Upper lobe of right lung (tissue), 1 donor: ENCODE measurements around the gene C1QTNF9. TPM values are rescaled to one million over a fixed set of nuclear protein-coding genes. Genes with fewer than 3 reads are reported as not detected.
"Not testable (repeated sequence)": the region's sequence is repeated elsewhere in the genome, so short reads cannot be mapped to it uniquely, and the experiment has no call there.

Source experiments
- ATAC-seq: fragments of 200-7000 bp; cut with Tn5 transposase; one replicate; pipeline ENCODE4 v1.9.1; 2020; ENCODE audit warnings: mild to moderate bottlenecking, moderate library complexity
- DNase-seq: peaks from one replicate; pipeline ENCODE4 v3.0.0-alpha.2; 2020
- H3K27ac ChIP-seq: fragments of 200-600 bp; one replicate; pipeline ENCODE4 v1.8.0; 2022
- H3K27me3 ChIP-seq: fragments of 200-600 bp; one replicate; pipeline ENCODE4 v1.8.0; 2022; ENCODE audit warnings: mild to moderate bottlenecking
- H3K36me3 ChIP-seq: fragments of 200-600 bp; one replicate; pipeline ENCODE4 v1.8.0; 2022
- H3K4me1 ChIP-seq: fragments of 200-600 bp; one replicate; pipeline ENCODE4 v1.8.0; 2022
- H3K4me3 ChIP-seq: fragments of 200-600 bp; one replicate; pipeline ENCODE4 v1.8.0; 2022; ENCODE audit warnings: mild to moderate bottlenecking
- H3K9me3 ChIP-seq: fragments of 200-600 bp; one replicate; pipeline ENCODE4 v1.8.0; 2022
- CTCF ChIP-seq: fragments of 200-600 bp; IDR thresholded peaks from one replicate; pipeline ENCODE4 v1.8.0; 2022; ENCODE audit warnings: antibody characterized with exemption
- intact Hi-C: fragments of 100-400 bp; cut with DNase I; formaldehyde crosslinking; loops from one replicate; pipeline ENCODE4 v1.11.0; 2022
- total RNA-seq: library from RNA; stranded (reverse); fragmentation: NEBNext Ultra II Directional; extraction: Animal tissue kit (Norgen Biotek cat#: 25700); gene quantifications from one replicate; pipeline ENCODE4 v1.2.1, GENCODE V29; 2021
- donor health status: DM: no; HTN: yes; CAD: no; lungs with severe emphysema.

Gene C1QTNF9
- total RNA-seq, 1 donor from 2014 or later, result not detected

GRCh38 chr13:24323739-24324075 lies 14.3 kb downstream of the C1QTNF9 start:
- no peak overlapping the region for H3K27ac ChIP-seq
- intact Hi-C loops, result no loop called here
- no peak for TF ChIP-seq CTCF
- DNase-seq, result no peak
- no peak overlapping the region for H3K4me3 ChIP-seq
- H3K4me1 ChIP-seq, result no peaks in the 10 kb centered on the region
- H3K36me3 ChIP-seq, result no peaks in the 10 kb centered on the region
- no peak for ATAC-seq
- peaks cover 8% of the 10 kb centered on the region for H3K27me3 ChIP-seq
- no peaks in the 10 kb centered on the region for H3K9me3 ChIP-seq

GRCh38 chr13:24327598-24327997 lies 18.2 kb downstream of the C1QTNF9 start:
- DNase-seq, H3K27me3 ChIP-seq, H3K36me3 ChIP-seq, H3K4me3 ChIP-seq, intact Hi-C loops, H3K4me1 ChIP-seq, H3K9me3 ChIP-seq, H3K27ac ChIP-seq: not testable (repeated sequence)
- peak; percentile 39 for ATAC-seq

GRCh38 chr13:24328145-24328544 lies 18.8 kb downstream of the C1QTNF9 start:
- no peaks in the 10 kb centered on the region for H3K9me3 ChIP-seq
- H3K4me3 ChIP-seq, result no peak overlapping the region
- ATAC-seq (no peak), DNase-seq (no peak)
- H3K36me3 ChIP-seq, result no peaks in the 10 kb centered on the region
- H3K27ac ChIP-seq, result no peak overlapping the region
- no peaks in the 10 kb centered on the region for H3K4me1 ChIP-seq
- intact Hi-C loops, result no loop called here
- no peak for TF ChIP-seq CTCF
- H3K27me3 ChIP-seq, result peaks cover 8% of the 10 kb centered on the region

GRCh38 chr13:24338721-24339120 lies 29.3 kb downstream of the C1QTNF9 start:
- ATAC-seq (no peak), DNase-seq (no peak)
- intact Hi-C loops, result no loop called here
- no peak overlapping the region for H3K27ac ChIP-seq
- H3K9me3 ChIP-seq, result no peaks in the 10 kb centered on the region
- TF ChIP-seq CTCF, result no peak
- H3K4me3 ChIP-seq, result no peak overlapping the region
- H3K4me1 ChIP-seq, result no peaks in the 10 kb centered on the region
- no peaks in the 10 kb centered on the region for H3K36me3 ChIP-seq
- H3K27me3 ChIP-seq, result no peaks in the 10 kb centered on the region

- Histone ChIP-seq H3K9me3 (no peaks in the 10 kb centered on the region), H3K4me1 (no peaks in the 10 kb centered on the region), H3K27ac (no peak overlapping the region), H3K36me3 (no peaks in the 10 kb centered on the region), H3K4me3 (no peak overlapping the region), H3K27me3 (no peaks in the 10 kb centered on the region)
- intact Hi-C loops, result no loop called here
- no peak for DNase-seq
- no peak for TF ChIP-seq CTCF
- ATAC-seq, result peak; percentile 12
Measured at GRCh38 chr13:24339937-24340607, 30.7 kb downstream of the C1QTNF9 start.

GRCh38 chr13:24340608-24340955 lies 31.2 kb downstream of the C1QTNF9 start:
- ATAC-seq (no peak), DNase-seq (no peak)
- no peak overlapping the region for H3K27ac ChIP-seq
- no peaks in the 10 kb centered on the region for H3K27me3 ChIP-seq
- no peaks in the 10 kb centered on the region for H3K9me3 ChIP-seq
- TF ChIP-seq CTCF, result no peak
- no peaks in the 10 kb centered on the region for H3K4me1 ChIP-seq
- H3K4me3 ChIP-seq, result no peak overlapping the region
- no peaks in the 10 kb centered on the region for H3K36me3 ChIP-seq
- intact Hi-C loops, result no loop called here
